ENCODE data around the gene CHAC1. TPM values are rescaled to one million over a fixed set of nuclear protein-coding genes. Genes with fewer than 3 reads are reported as not detected.
A peak's percentile ranks its signal among the peaks of the same experiment; 100 is the strongest.
"Not testable (repeated sequence)": the region's sequence is repeated elsewhere in the genome, so short reads cannot be mapped to it uniquely, and the experiment has no call there.

Gene CHAC1
- total RNA-seq, 1 experiment from 2014 or later, result 8.6 TPM

DNA sequence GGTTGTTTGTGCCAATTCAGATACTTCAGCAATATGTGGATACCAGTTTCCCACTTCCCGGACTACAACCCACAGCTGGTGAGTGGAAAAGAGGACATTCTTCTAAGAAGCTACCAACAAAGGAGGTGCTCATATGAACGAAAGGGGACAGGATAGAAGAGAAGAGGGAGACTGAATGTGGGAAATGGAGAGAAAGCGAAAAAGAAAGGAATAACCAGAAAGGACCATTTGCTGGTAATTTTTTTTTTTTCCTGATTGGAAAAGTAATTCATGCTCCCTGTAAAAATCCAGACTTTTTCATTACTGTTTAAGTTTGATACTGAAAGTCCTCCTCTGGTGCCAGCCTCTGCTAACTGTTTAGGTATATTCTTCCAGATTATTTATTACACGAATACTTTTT is 1.5 kb upstream of the CHAC1 start:
- no TSS peak for BruUV-seq (replicated peaks)
- intact Hi-C loops (cut with micrococcal nuclease; ENCODE audit: unreplicated experiment), result loop anchor here (2.0 kb wide), 1 partner anchor 21 kb away; no protein-coding TSS in a partner anchor
- no peak for TF ChIP-seq EZH2 (IDR thresholded peaks at IDR 0.05; ENCODE audit: low read depth)
- TF ChIP-seq, protein P1, sequence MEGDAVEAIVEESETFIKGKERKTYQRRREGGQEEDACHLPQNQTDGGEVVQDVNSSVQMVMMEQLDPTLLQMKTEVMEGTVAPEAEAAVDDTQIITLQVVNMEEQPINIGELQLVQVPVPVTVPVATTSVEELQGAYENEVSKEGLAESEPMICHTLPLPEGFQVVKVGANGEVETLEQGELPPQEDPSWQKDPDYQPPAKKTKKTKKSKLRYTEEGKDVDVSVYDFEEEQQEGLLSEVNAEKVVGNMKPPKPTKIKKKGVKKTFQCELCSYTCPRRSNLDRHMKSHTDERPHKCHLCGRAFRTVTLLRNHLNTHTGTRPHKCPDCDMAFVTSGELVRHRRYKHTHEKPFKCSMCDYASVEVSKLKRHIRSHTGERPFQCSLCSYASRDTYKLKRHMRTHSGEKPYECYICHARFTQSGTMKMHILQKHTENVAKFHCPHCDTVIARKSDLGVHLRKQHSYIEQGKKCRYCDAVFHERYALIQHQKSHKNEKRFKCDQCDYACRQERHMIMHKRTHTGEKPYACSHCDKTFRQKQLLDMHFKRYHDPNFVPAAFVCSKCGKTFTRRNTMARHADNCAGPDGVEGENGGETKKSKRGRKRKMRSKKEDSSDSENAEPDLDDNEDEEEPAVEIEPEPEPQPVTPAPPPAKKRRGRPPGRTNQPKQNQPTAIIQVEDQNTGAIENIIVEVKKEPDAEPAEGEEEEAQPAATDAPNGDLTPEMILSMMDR (conservative IDR thresholded peaks at IDR 0.05), result no peak
- H3K79me2 ChIP-seq (ENCODE audit: low read depth), result 0 out of 2 replicates have a peak, but pooled peaks cover 4% of the 10 kb centered on the region
- no peaks in the 10 kb centered on the region for H3K27me3 ChIP-seq (ENCODE audit: insufficient read depth, low read depth)
- no peak for DNase-seq
- peaks cover 8% of the 10 kb centered on the region for H3F3A ChIP-seq (ENCODE audit: insufficient read depth, low read depth)
- no peaks in the 10 kb centered on the region for H3K9me3 ChIP-seq (ENCODE audit: insufficient read depth, low read depth)
- no peak overlapping the region for H2AFZ ChIP-seq
- H3K9me2 ChIP-seq (ENCODE audit: insufficient read depth), result no peaks in the 10 kb centered on the region
- CTCF ChIA-PET, result no interaction called here
- H3K36me3 ChIP-seq (ENCODE audit: low read depth), result 0 out of 2 replicates have a peak, but pooled peaks cover 9% of the 10 kb centered on the region
- peak overlapping the region; percentile 93 for H3K4me2 ChIP-seq
- H4K20me1 ChIP-seq (ENCODE audit: insufficient read depth), result peaks cover 23% of the 10 kb centered on the region
- H3K4me3 ChIP-seq, result peak overlapping the region; percentile 83
- POLR2A ChIA-PET (ENCODE audit: unreplicated experiment), result interaction anchor here (0.5 kb wide), 1 partner anchor 224 kb away, joined by 4 read pairs; no protein-coding TSS in a partner anchor
- H3K27ac ChIP-seq, result no peak overlapping the region; the same call in 1 of the 2 replicates
- H3K4me1 ChIP-seq (replicated peaks; ENCODE audit: insufficient read depth), result peaks cover 13% of the 10 kb centered on the region

DNA sequence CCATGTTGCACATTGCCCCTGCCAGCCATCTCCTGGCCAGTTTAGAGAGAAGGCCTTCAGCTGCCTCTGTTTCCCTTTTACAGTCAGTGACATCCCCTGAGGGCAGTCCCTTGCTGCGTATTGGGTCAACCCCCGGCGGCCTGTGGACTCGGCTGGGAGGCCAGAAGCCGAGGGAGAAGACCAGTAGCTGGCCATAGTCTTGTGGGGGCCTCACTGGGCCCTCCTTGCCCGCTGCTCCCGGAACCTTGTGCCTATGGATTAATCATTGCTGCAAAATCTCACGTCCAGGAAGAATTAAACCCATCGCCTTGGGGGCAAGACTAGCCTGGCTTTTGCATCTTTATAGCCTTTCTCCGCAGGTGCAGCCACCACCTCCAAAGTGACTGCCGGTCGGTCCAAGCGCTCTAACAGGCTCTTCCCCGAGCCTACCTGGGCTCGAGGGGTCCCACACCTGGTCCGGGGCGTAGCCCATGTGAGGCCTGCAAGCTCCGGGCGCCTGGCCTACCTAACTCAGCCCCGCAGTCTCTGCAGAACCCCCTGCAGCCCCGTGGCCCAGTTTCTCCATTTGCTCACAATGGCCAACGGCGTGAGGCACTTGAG is 870 bp upstream of the CHAC1 start:
- H3K4me2 ChIP-seq, result peak overlapping the region; percentile 93
- ChIA-PET POLR2A (ENCODE audit: unreplicated experiment) (no interaction called here), CTCF (interaction anchor here (0.5 to 1.4 kb wide), 2 partner anchors 11 to 266 kb away, joined by 5 to 14 read pairs; no protein-coding TSS in a partner anchor)
- H3K9me3 ChIP-seq (ENCODE audit: insufficient read depth, low read depth), result no peaks in the 10 kb centered on the region
- H3K4me3 ChIP-seq, result peak overlapping the region; percentile 83
- 0 out of 2 replicates have a peak, but pooled peaks cover 4% of the 10 kb centered on the region for H3K79me2 ChIP-seq (ENCODE audit: low read depth)
- peaks cover 28% of the 10 kb centered on the region for H4K20me1 ChIP-seq (ENCODE audit: insufficient read depth)
- peak overlapping the region; percentile 75 for H2AFZ ChIP-seq
- no peaks in the 10 kb centered on the region for H3K27me3 ChIP-seq (ENCODE audit: insufficient read depth, low read depth)
- DNase-seq, result no peak
- peaks cover 8% of the 10 kb centered on the region for H3F3A ChIP-seq (ENCODE audit: insufficient read depth, low read depth)
- H3K27ac ChIP-seq, result peak overlapping the region; percentile 98
- intact Hi-C loops (cut with micrococcal nuclease; ENCODE audit: unreplicated experiment), result loop anchor here (2.0 kb wide), 1 partner anchor 20 kb away; no protein-coding TSS in a partner anchor
- H3K4me1 ChIP-seq (replicated peaks; ENCODE audit: insufficient read depth), result peaks cover 13% of the 10 kb centered on the region
- H3K36me3 ChIP-seq (ENCODE audit: low read depth), result 0 out of 2 replicates have a peak, but pooled peaks cover 9% of the 10 kb centered on the region
- TF ChIP-seq EZH2 (IDR thresholded peaks at IDR 0.05; ENCODE audit: low read depth), result no peak
- TF ChIP-seq, protein P1 (conservative IDR thresholded peaks at IDR 0.05), result no peak
- H3K9me2 ChIP-seq (ENCODE audit: insufficient read depth), result no peaks in the 10 kb centered on the region
- TSS peak; percentile 84 for BruUV-seq (replicated peaks)

DNA sequence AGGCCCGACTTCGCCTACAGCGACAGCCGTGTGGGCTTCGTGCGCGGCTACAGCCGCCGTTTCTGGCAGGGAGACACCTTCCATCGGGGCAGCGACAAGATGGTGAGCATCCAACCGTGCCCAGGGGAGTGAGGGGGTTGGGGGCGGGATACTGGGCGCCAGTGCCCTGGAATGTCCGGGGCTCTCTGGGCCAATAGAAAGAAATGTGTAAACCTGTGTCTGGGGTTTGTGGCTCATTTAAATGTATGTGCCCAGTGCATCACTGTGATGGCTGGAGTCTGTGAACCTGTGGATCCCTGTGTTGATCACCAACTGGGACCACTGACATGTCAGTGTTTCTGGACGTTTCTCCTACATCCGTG is 423 bp downstream of the CHAC1 start:
- intact Hi-C loops (cut with micrococcal nuclease; ENCODE audit: unreplicated experiment), result loop anchor here (2.0 kb wide), 1 partner anchor 19 kb away; no protein-coding TSS in a partner anchor
- Histone ChIP-seq H3K27ac (no peak overlapping the region; the same call in 1 of the 2 replicates), H3K4me3 (peak overlapping the region; percentile 83), H3K4me2 (peak overlapping the region; percentile 93), H3F3A (ENCODE audit: insufficient read depth, low read depth) (peaks cover 8% of the 10 kb centered on the region), H4K20me1 (ENCODE audit: insufficient read depth) (peaks cover 28% of the 10 kb centered on the region), H3K9me3 (ENCODE audit: insufficient read depth, low read depth) (no peaks in the 10 kb centered on the region), H3K79me2 (ENCODE audit: low read depth) (0 out of 2 replicates have a peak, but pooled peaks cover 4% of the 10 kb centered on the region), H3K4me1 (replicated peaks; ENCODE audit: insufficient read depth) (peaks cover 13% of the 10 kb centered on the region), H3K36me3 (ENCODE audit: low read depth) (0 out of 2 replicates have a peak, but pooled peaks cover 9% of the 10 kb centered on the region), H3K9me2 (ENCODE audit: insufficient read depth) (no peaks in the 10 kb centered on the region), H3K27me3 (ENCODE audit: insufficient read depth, low read depth) (no peaks in the 10 kb centered on the region), H2AFZ (0 out of 2 replicates have a peak overlapping the region, but pooled peaks have one; percentile 55)
- TSS peak; percentile 46 for BruUV-seq (replicated peaks)
- CTCF ChIA-PET, result interaction anchor here (0.8 to 1.4 kb wide), 2 partner anchors 9 to 12 kb away, joined by 3 to 14 read pairs; no protein-coding TSS in a partner anchor
- no peak for TF ChIP-seq EZH2 (IDR thresholded peaks at IDR 0.05; ENCODE audit: low read depth)
- TF ChIP-seq, protein P1 (conservative IDR thresholded peaks at IDR 0.05), result no peak
- POLR2A ChIA-PET (ENCODE audit: unreplicated experiment), result interaction anchor here (0.6 kb wide), 2 partner anchors 31 to 1322 kb away, joined by 3 to 4 read pairs; no protein-coding TSS in a partner anchor
- DNase-seq, result no peak

DNA sequence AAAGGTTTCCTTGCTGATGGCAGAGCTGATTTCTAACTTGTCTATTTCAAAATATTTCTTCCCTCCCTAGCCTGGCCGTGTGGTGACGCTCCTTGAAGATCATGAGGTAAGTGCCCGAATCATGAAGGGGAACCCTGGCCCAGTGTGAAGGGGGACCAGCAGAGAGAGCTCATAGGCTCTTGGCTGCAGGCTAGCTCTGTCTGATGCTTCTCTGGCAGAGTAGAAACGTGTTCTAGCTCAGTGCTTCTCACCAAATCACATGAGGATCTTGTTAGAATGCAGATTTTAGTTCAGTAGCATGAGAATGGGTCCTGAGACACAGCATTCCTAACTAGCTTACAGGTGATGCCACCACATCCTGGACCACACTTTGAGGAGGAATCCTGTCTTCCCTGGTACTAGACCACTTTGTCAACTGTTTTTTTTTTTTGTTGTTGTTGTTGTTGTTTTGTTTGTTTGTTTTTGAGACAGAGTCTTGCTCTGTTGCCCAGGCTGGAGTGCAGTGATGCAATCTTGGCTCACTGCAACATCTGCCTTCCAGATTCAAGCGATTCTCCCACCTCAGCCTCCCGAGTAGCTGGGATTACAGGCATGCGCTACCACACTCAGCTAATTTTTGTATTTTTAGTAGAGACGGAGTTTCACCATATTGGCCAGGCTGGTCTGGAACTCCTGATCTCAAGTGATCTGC is 1.0 kb downstream of the CHAC1 start:
- intact Hi-C loops (cut with micrococcal nuclease; ENCODE audit: unreplicated experiment); DNase-seq; H2AFZ ChIP-seq; H3K27ac ChIP-seq; H3K79me2 ChIP-seq (ENCODE audit: low read depth); H3F3A ChIP-seq (ENCODE audit: insufficient read depth, low read depth); H3K36me3 ChIP-seq (ENCODE audit: low read depth); H3K9me3 ChIP-seq (ENCODE audit: insufficient read depth, low read depth); H3K9me2 ChIP-seq (ENCODE audit: insufficient read depth); H3K27me3 ChIP-seq (ENCODE audit: insufficient read depth, low read depth); POLR2A ChIA-PET (ENCODE audit: unreplicated experiment); BruUV-seq (replicated peaks): not testable (repeated sequence)
- H4K20me1 ChIP-seq (ENCODE audit: insufficient read depth), result peaks cover 28% of the 10 kb centered on the region
- CTCF ChIA-PET, result interaction anchor here (0.7 to 0.8 kb wide), 2 partner anchors 9 to 244 kb away, joined by 3 read pairs; no protein-coding TSS in a partner anchor
- peaks cover 13% of the 10 kb centered on the region for H3K4me1 ChIP-seq (replicated peaks; ENCODE audit: insufficient read depth)
- H3K4me2 ChIP-seq, result peak overlapping the region; percentile 93
- H3K4me3 ChIP-seq, result peak overlapping the region; percentile 83

All from PC-9 (cell line).